Smooth muscle cell (in vitro differentiated cells): ENCODE measurements around the gene FAM120A. TPM values are rescaled to one million over a fixed set of nuclear protein-coding genes. Genes with fewer than 3 reads are reported as not detected.

Source experiments
- DNase-seq: peaks from one replicate; lab custom pipeline; 2025; ENCODE audit not compliant: unreplicated experiment; lab: John Stamatoyannopoulos, UW
- H2AFZ ChIP-seq: fragments of 200-600 bp; sonication (generic); 2 replicates; pipeline ENCODE4 v1.6.0; 2016; ENCODE audit warnings: antibody characterized with exemption, low read depth, mild to moderate bottlenecking
- H3F3A ChIP-seq: fragments of 200-600 bp; sonication (generic); 2 replicates; pipeline ENCODE4 v1.6.0; 2017; ENCODE audit warnings: antibody characterized with exemption, low read depth
- H3K27ac ChIP-seq: fragments of 200-600 bp; sonication (generic); 2 replicates; pipeline ENCODE4 v1.5.1; 2016; ENCODE audit warnings: low read depth, mild to moderate bottlenecking
- H3K27me3 ChIP-seq: fragments of 200-600 bp; sonication (generic); 2 replicates; pipeline ENCODE4 v1.6.1; 2016; ENCODE audit warnings: low read depth, mild to moderate bottlenecking
- H3K36me3 ChIP-seq: fragments of 200-600 bp; sonication (generic); 2 replicates; pipeline ENCODE4 v1.5.1; 2016; ENCODE audit warnings: low read depth
- H3K4me1 ChIP-seq: fragments of 200-600 bp; sonication (generic); 2 replicates; pipeline ENCODE4 v1.5.1; 2016; ENCODE audit warnings: low read depth
- H3K4me2 ChIP-seq: fragments of 200-600 bp; sonication (generic); 2 replicates; pipeline ENCODE4 v1.6.0; 2016; ENCODE audit warnings: mild to moderate bottlenecking
- H3K4me3 ChIP-seq: fragments of 200-600 bp; sonication (generic); 2 replicates; pipeline ENCODE4 v1.5.1; 2016; ENCODE audit warnings: mild to moderate bottlenecking
- H3K79me2 ChIP-seq: fragments of 200-600 bp; sonication (generic); 2 replicates; pipeline ENCODE4 v1.6.0; 2016; ENCODE audit warnings: low read depth, mild to moderate bottlenecking
- H3K9ac ChIP-seq: fragments of 200-600 bp; sonication (generic); 2 replicates; pipeline ENCODE4 v1.6.0; 2016; ENCODE audit warnings: low read depth
- H3K9me3 ChIP-seq: fragments of 200-600 bp; sonication (generic); replicated peaks from 2 replicates; pipeline ENCODE4 v1.5.1; 2016; ENCODE audit warnings: low read depth
- H4K20me1 ChIP-seq: fragments of 200-600 bp; sonication (generic); 2 replicates; pipeline ENCODE4 v1.6.0; 2016; ENCODE audit warnings: low read depth
- WGBS: methylation state at CpG from one replicate; pipeline ENCODE4 v1.1.7; 2016; ENCODE audit warnings: low lambda C conversion rate; 5-methylcytosine and 5-hydroxymethylcytosine counted together
- polyA plus RNA-seq: library from polyadenylated mRNA; unstranded; fragments of >200 nt; fragmentation: Nextera tagmentation; extraction: Ambion mirVana; gene quantifications from 2 replicates; pipeline ENCODE4 v1.2.1, GENCODE V29; 2016
- total RNA-seq: library from RNA; depleted of rRNA; stranded (reverse); fragments of >200 nt; gene quantifications from 2 replicates; pipeline ENCODE4 v1.2.3, GENCODE V29; 2014
- TF ChIP-seq, protein P1 (sequence below): fragments of 200-600 bp; sonication (generic); IDR thresholded peaks from 2 replicates; pipeline ENCODE4 v1.5.1; 2017; ENCODE audit warnings: borderline replicate concordance, mild to moderate bottlenecking, antibody characterized with exemption; ENCODE audit not compliant: insufficient read depth, poor library complexity, severe bottlenecking

FAM120A gene
- total and polyA plus RNA-seq, 2 experiments from 2014 or later: 14.4 to 47.2 TPM

DNA sequence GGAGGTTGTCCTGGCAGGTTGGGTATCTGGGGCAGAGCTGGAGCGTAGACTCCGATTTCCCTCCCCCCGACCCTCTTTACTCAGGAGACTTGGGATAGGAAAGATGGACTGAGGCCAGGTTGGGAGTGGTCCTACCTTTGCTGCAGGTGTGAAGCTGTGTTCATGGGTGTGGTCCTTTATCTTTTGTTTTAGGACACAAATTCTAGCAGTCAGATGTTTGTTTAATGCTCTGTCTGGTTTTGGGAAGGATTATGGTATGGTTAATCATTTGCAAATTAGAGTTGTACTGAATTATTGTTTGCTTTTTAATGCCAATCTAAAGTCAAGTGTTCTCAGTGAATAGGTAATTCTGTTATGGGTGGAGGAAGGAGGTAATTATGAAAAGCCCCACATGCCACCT is 16.0 kb downstream of the FAM120A start:
- H3K4me2 ChIP-seq: no peak overlapping the region
- peaks cover 98% of the 10 kb centered on the region for H3K79me2 ChIP-seq
- H2AFZ ChIP-seq: no peak overlapping the region
- peaks cover 100% of the 10 kb centered on the region for H4K20me1 ChIP-seq
- H3K4me1 ChIP-seq: peaks cover 10% of the 10 kb centered on the region
- H3K4me3 ChIP-seq: no peak overlapping the region
- H3K27ac ChIP-seq: no peak overlapping the region
- no peak overlapping the region for H3K9ac ChIP-seq
- no peaks in the 10 kb centered on the region for H3K9me3 ChIP-seq
- H3F3A ChIP-seq: no peaks in the 10 kb centered on the region
- H3K36me3 ChIP-seq: no peaks in the 10 kb centered on the region
- no peaks in the 10 kb centered on the region for H3K27me3 ChIP-seq
- no peak for DNase-seq
- TF ChIP-seq, protein P1, sequence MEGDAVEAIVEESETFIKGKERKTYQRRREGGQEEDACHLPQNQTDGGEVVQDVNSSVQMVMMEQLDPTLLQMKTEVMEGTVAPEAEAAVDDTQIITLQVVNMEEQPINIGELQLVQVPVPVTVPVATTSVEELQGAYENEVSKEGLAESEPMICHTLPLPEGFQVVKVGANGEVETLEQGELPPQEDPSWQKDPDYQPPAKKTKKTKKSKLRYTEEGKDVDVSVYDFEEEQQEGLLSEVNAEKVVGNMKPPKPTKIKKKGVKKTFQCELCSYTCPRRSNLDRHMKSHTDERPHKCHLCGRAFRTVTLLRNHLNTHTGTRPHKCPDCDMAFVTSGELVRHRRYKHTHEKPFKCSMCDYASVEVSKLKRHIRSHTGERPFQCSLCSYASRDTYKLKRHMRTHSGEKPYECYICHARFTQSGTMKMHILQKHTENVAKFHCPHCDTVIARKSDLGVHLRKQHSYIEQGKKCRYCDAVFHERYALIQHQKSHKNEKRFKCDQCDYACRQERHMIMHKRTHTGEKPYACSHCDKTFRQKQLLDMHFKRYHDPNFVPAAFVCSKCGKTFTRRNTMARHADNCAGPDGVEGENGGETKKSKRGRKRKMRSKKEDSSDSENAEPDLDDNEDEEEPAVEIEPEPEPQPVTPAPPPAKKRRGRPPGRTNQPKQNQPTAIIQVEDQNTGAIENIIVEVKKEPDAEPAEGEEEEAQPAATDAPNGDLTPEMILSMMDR: no peak
- 96% methylated on average over 3 of the region's 3 CpGs for WGBS

DNA sequence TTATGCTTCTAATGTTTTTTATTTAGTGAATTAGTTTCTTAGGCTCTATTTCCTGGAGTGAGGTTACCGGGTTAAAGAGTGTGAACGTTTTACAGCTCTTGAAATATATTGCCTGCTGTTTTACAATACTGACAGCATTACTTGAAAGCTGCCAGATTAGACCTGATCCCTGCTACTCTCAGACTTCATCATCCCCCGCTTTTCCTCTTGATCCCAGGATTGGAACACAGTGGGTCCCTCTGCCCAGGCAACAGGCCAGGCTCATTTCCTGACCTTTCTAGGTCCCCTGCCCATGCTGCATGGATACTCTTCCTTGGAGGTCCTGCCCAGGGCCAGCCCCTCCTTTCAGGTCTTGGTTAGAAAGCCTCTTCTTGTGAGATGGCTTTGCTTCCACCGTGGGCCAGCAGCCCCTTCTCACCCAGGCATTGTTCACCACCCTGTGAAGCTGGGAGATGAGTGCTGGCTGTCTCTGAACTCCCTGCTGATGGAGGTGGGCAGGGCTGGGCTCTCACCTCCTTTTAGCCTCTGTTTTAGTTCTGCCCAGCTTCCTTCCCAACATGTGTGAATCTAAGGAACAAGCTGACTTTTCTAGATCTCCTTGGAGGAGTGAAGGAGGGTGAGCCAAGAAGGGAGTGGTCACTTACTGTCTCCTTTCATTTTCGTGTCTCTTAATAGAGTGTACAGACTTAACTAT is 17.4 kb downstream of the FAM120A start:
- H2AFZ ChIP-seq: no peak overlapping the region
- H3K4me3 ChIP-seq: no peak overlapping the region
- peaks cover 99% of the 10 kb centered on the region for H4K20me1 ChIP-seq
- H3K4me1 ChIP-seq: peaks cover 10% of the 10 kb centered on the region
- no peak overlapping the region for H3K9ac ChIP-seq
- no peak for DNase-seq
- H3K27me3 ChIP-seq: no peaks in the 10 kb centered on the region
- H3K36me3 ChIP-seq: no peaks in the 10 kb centered on the region
- no peaks in the 10 kb centered on the region for H3F3A ChIP-seq
- H3K4me2 ChIP-seq: peak overlapping the region; percentile 15
- TF ChIP-seq, protein P1: no peak
- H3K9me3 ChIP-seq: no peaks in the 10 kb centered on the region
- peaks cover 93% of the 10 kb centered on the region for H3K79me2 ChIP-seq
- 33% methylated on average over 5 of the region's 5 CpGs for WGBS
- H3K27ac ChIP-seq: no peak overlapping the region

DNA sequence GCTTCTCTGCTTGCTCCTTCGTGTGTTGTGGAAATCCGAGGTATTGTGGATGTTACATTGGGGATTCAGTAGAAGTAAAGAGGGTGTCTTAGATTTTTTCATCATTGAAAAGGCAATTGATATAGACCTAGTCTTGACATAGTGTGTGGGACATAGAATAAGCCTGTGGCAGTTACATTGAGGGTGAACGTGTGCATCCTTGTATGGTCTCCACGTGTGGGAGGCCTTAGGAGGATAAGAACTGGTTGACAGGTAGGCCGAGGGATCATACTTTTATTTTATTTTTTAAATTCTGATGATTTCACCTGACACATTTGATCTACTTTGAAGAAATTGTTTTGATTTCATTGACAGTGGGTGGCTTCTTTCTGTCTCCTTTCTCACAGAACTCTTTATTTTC is 18.9 kb downstream of the FAM120A start:
- WGBS: 94% methylated on average over 5 of the region's 5 CpGs
- H3K9ac ChIP-seq: no peak overlapping the region

More for the DNA sequence above, 18.9 kb downstream of the FAM120A start:
- TF ChIP-seq, protein P1: no peak
- Histone ChIP-seq H3K4me3 (no peak overlapping the region), H3F3A (no peaks in the 10 kb centered on the region), H3K79me2 (peaks cover 91% of the 10 kb centered on the region), H4K20me1 (peaks cover 99% of the 10 kb centered on the region), H3K9me3 (no peaks in the 10 kb centered on the region), H3K4me1 (peaks cover 10% of the 10 kb centered on the region), H3K27ac (no peak overlapping the region), H3K27me3 (no peaks in the 10 kb centered on the region), H3K36me3 (no peaks in the 10 kb centered on the region), H2AFZ (no peak overlapping the region), H3K4me2 (no peak overlapping the region)
- no peak for DNase-seq
